Nephron (organoid): ENCODE results near the gene MYO3A.

Source experiments
- H3K27ac Mint-ChIP-seq, 3 experiments: 2 replicates each; pipeline ENCODE4 v1.8.0; 2020; ENCODE audit warnings: mixed read lengths in 3 of 3, mild to moderate bottlenecking in 2 of 3, moderate library complexity in 1 of 3
- H3K27me3 Mint-ChIP-seq: 2 replicates; pipeline ENCODE4 v1.8.0; 2021; ENCODE audit warnings: low read depth, mild to moderate bottlenecking, moderate library complexity, mixed read lengths
- H3K36me3 Mint-ChIP-seq: 2 replicates; pipeline ENCODE4 v1.8.0; 2020; ENCODE audit warnings: low read depth, mixed read lengths
- H3K4me1 Mint-ChIP-seq: 2 replicates; pipeline ENCODE4 v1.8.0; 2020; ENCODE audit warnings: mixed read lengths
- H3K4me3 Mint-ChIP-seq, 3 experiments: 2 replicates each; pipeline ENCODE4 v1.8.0; 2020; ENCODE audit warnings: mild to moderate bottlenecking in 3 of 3, mixed read lengths in 3 of 3, moderate library complexity in 2 of 3
- H3K9me3 Mint-ChIP-seq: 2 replicates; pipeline ENCODE4 v1.8.0; 2020; ENCODE audit warnings: mixed read lengths
- CTCF ChIP-seq, 3 experiments: fragments of 200-600 bp; sonication (generic); IDR thresholded peaks; one replicate each; pipeline ENCODE4 v1.5.0; 2021; ENCODE audit warnings: antibody characterized with exemption in 3 of 3; ENCODE audit not compliant: unreplicated experiment in 3 of 3

The MYO3A gene

GRCh38 chr10:26259341-26259740 lies 325.3 kb downstream of the MYO3A start:
- Mint-ChIP-seq H3K27ac (no peak overlapping the region), H3K4me1 (no peaks in the 10 kb centered on the region), H3K36me3 (no peaks in the 10 kb centered on the region), H3K9me3 (no peaks in the 10 kb centered on the region), H3K4me3 (no peak overlapping the region), H3K27me3 (peaks cover 3% of the 10 kb centered on the region)
- no peak for TF ChIP-seq CTCF (IDR thresholded peaks at IDR 0.05; ENCODE audit: unreplicated experiment in 3 of 3)
